ENCODE results near the gene GPSM1.

GPSM1 gene

DNA sequence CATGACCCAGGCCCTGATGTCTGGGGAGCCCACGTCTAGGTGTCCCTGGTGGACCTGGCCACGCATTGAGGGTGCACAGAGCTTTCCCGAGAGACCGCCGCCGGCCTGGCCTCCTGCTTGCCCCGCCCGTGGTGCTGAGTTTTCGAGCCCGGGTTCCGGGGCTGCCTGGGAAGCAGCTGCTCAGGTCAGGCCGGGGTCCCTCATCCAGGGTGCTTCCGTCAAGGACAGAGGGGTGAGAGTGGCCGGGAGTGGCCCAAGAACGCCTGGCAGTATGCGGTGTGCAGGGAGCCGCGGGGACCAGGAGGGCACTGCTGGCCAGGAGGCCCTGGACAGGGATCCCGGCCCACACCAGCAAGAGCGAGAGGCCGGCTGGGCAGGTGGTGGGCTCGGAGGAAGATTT is 43.0 kb upstream of the GPSM1 start:
- Histone ChIP-seq H3K27ac (ENCODE audit: insufficient read depth, low read length, poor library complexity, severe bottlenecking) (no peak overlapping the region), H3K4me1 (ENCODE audit: control insufficient read depth, insufficient read depth, low read length, poor library complexity, severe bottlenecking) (peaks cover 7% of the 10 kb centered on the region), H3K36me3 (ENCODE audit: control insufficient read depth, insufficient read depth, low read length) (no peaks in the 10 kb centered on the region), H3K4me3 (ENCODE audit: insufficient read depth, low read depth, low read length, poor library complexity, severe bottlenecking) (no peak overlapping the region), H3K27me3 (replicated peaks; ENCODE audit: control insufficient read depth, insufficient read depth, low read length, poor library complexity, severe bottlenecking) (peaks cover 7% of the 10 kb centered on the region), H3K9me3 (ENCODE audit: control insufficient read depth, low read length) (no peaks in the 10 kb centered on the region)
- DNase-seq, result no peak

DNA sequence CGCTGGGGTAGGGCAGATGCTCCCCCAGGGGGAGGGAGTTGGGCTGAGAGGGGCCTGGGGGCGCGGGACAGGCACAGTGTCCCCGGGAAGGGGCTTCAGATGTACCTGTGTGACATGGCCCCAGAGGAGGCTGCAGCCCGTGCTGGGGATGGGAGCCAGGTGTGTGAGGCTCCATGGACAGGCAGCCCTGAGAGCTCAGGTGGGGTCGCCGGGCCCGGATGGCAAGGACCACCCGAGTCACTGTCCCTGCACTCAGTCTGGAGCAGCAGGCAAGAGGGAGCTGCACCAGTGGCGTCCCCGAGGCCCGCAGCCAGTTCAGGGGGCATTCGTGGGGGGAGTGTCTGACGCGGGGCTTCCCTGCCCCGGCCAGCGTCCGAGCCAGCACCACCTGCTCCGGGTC is 42.4 kb upstream of the GPSM1 start:
- Histone ChIP-seq H3K4me1 (ENCODE audit: control insufficient read depth, insufficient read depth, low read length, poor library complexity, severe bottlenecking) (peaks cover 7% of the 10 kb centered on the region), H3K4me3 (ENCODE audit: insufficient read depth, low read depth, low read length, poor library complexity, severe bottlenecking) (no peak overlapping the region), H3K9me3 (ENCODE audit: control insufficient read depth, low read length) (no peaks in the 10 kb centered on the region), H3K36me3 (ENCODE audit: control insufficient read depth, insufficient read depth, low read length) (no peaks in the 10 kb centered on the region), H3K27ac (ENCODE audit: insufficient read depth, low read length, poor library complexity, severe bottlenecking) (no peak overlapping the region), H3K27me3 (replicated peaks; ENCODE audit: control insufficient read depth, insufficient read depth, low read length, poor library complexity, severe bottlenecking) (peaks cover 7% of the 10 kb centered on the region)
- DNase-seq, result no peak

DNA sequence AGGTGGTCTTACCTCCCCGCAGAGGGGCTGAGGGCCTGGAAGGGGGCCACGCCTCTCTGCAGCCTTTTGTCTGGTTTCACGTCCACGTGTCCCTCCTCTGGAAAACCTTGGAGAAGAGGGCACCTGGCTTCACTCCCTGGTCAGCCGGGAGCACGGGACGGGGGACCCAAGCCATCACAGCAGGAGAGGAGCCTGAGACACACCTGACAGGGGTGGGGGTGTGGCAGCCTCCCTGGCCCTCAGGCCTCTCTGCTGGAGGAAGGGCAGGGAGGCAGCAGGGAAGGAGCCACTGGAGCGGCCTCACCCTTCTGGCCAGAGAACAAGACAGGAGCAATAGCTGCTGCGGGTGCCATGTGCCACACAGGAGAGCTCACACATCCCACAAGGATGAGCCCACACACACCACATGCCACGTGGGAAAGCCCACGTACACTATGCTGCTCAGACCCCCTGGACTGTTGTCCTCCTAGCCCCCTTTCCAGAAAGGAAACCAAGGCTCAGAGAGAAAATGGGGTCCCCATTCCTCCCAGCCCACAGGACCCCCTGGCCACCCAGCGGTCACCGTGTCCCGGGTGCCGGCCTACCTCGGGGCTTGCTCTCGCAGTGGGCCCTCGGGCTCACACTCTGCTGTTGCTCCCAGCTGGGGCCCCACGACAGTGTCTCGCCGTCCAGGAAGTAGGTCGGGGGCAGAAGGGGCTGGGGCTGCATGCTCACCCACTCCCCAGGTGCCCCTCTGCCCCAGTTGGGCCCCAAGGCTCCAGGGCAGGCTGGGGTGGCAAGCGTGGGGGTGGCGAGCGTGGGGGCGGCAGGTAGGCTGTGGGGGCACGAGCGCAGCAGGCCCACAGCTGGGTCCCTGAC is 41.6 kb upstream of the GPSM1 start:
- peaks cover 7% of the 10 kb centered on the region for H3K27me3 ChIP-seq (replicated peaks; ENCODE audit: control insufficient read depth, insufficient read depth, low read length, poor library complexity, severe bottlenecking)
- H3K9me3 ChIP-seq (ENCODE audit: control insufficient read depth, low read length), result no peaks in the 10 kb centered on the region
- no peak overlapping the region for H3K27ac ChIP-seq (ENCODE audit: insufficient read depth, low read length, poor library complexity, severe bottlenecking)
- no peaks in the 10 kb centered on the region for H3K36me3 ChIP-seq (ENCODE audit: control insufficient read depth, insufficient read depth, low read length)
- no peak overlapping the region for H3K4me3 ChIP-seq (ENCODE audit: insufficient read depth, low read depth, low read length, poor library complexity, severe bottlenecking)
- H3K4me1 ChIP-seq (ENCODE audit: control insufficient read depth, insufficient read depth, low read length, poor library complexity, severe bottlenecking), result peaks cover 7% of the 10 kb centered on the region
- DNase-seq, result no peak

DNA sequence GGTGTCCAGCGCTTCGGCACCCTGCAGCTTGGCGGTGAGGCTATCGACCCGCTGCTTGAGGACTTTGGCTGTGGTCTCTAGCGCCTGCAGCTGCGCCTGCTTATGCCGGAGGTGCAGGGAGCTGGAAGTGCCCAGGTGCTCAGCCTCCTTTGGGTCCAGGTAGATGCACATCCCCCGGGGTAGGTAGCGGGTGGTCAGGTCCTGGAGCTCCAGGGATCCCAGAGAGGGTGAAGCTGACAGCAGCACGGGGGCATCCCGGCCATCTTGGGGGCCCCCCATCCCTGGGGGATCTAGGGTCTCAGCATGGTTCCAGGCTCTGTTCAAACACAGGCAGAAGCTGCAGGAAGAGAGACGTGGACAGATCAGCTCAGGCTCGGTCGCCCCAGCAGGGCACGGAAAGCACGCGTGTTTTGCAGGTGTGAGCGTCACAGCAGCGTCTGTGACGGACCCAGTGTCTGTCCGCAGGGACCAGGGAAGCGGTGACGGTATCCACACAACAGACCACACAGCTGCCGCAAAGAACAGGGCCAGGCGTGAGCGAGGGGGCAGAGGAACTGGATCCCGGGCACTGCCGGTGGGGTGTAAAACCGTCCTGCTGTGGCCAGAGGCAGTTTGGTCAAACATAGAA is 40.9 kb upstream of the GPSM1 start:
- Histone ChIP-seq H3K4me1 (ENCODE audit: control insufficient read depth, insufficient read depth, low read length, poor library complexity, severe bottlenecking) (peaks cover 7% of the 10 kb centered on the region), H3K36me3 (ENCODE audit: control insufficient read depth, insufficient read depth, low read length) (no peaks in the 10 kb centered on the region), H3K27me3 (replicated peaks; ENCODE audit: control insufficient read depth, insufficient read depth, low read length, poor library complexity, severe bottlenecking) (peaks cover 7% of the 10 kb centered on the region), H3K9me3 (ENCODE audit: control insufficient read depth, low read length) (no peaks in the 10 kb centered on the region), H3K4me3 (ENCODE audit: insufficient read depth, low read depth, low read length, poor library complexity, severe bottlenecking) (no peak overlapping the region), H3K27ac (ENCODE audit: insufficient read depth, low read length, poor library complexity, severe bottlenecking) (no peak overlapping the region)
- DNase-seq, result no peak

DNA sequence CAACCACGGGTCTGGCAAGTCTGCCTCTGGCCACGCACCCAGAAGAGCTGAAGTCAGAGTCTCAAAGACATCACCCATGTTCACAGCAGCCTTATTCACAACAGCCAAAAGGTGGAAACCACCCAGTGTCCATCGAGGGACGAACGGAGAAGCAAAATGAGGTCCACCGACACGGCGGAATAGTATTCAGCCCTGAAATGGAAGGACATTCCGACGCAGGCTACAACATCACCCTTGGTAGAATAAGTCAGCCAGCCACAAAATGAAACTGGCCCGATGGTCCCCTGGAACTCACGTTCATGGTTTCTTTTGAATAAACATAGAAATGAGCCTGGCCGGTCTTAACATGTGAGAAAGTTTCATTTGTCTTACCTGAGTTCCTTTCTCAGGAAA is 40.4 kb upstream of the GPSM1 start:
- Histone ChIP-seq H3K36me3 (ENCODE audit: control insufficient read depth, insufficient read depth, low read length) (no peaks in the 10 kb centered on the region), H3K27me3 (replicated peaks; ENCODE audit: control insufficient read depth, insufficient read depth, low read length, poor library complexity, severe bottlenecking) (peaks cover 7% of the 10 kb centered on the region), H3K4me3 (ENCODE audit: insufficient read depth, low read depth, low read length, poor library complexity, severe bottlenecking) (no peak overlapping the region), H3K9me3 (ENCODE audit: control insufficient read depth, low read length) (no peaks in the 10 kb centered on the region), H3K27ac (ENCODE audit: insufficient read depth, low read length, poor library complexity, severe bottlenecking) (no peak overlapping the region), H3K4me1 (ENCODE audit: control insufficient read depth, insufficient read depth, low read length, poor library complexity, severe bottlenecking) (peaks cover 7% of the 10 kb centered on the region)
- DNase-seq, result no peak

DNA sequence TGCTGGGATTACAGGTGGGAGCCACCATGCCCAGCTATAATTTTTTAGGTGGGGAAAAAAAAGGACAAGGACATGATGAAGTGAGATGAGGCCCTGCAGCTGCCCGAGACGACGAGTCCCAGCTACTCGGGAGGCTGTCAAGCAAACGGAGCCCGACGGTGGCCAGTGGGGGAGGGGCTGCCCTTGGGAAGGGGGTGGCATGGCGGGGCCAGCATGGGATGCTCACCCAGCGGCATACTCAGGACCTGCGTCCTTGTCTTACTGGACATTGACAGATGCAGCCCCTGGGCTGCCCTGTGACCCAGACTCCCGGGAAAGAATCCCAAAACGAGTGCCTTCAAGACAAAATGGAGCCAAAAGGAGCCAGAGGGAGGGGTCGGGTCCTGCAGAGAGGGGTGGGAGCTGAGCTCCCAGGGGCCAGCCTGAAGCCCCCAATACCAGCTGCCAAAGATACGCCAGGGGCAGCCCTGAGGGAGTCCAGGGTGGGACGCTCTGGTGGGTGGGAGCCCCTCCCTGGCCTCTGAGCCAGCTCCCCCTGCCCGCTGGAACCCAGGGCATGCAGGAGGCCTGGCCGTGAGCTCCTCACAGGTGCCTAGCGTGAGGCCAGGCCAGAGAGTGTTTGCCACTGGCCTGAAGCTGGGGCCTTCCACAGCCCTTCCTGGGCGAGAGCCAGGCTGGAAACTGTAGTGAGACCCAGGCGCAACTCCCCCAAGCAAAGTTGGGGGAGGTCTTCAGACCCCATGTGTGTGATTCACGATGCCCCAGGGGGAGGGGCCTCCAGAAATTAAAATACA is 39.2 kb upstream of the GPSM1 start:
- Histone ChIP-seq H3K9me3 (ENCODE audit: control insufficient read depth, low read length) (no peaks in the 10 kb centered on the region), H3K27me3 (replicated peaks; ENCODE audit: control insufficient read depth, insufficient read depth, low read length, poor library complexity, severe bottlenecking) (peaks cover 7% of the 10 kb centered on the region), H3K4me1 (ENCODE audit: control insufficient read depth, insufficient read depth, low read length, poor library complexity, severe bottlenecking) (peaks cover 3% of the 10 kb centered on the region), H3K36me3 (ENCODE audit: control insufficient read depth, insufficient read depth, low read length) (no peaks in the 10 kb centered on the region), H3K4me3 (ENCODE audit: insufficient read depth, low read depth, low read length, poor library complexity, severe bottlenecking) (no peak overlapping the region), H3K27ac (ENCODE audit: insufficient read depth, low read length, poor library complexity, severe bottlenecking) (no peak overlapping the region)
- DNase-seq, result no peak

DNA sequence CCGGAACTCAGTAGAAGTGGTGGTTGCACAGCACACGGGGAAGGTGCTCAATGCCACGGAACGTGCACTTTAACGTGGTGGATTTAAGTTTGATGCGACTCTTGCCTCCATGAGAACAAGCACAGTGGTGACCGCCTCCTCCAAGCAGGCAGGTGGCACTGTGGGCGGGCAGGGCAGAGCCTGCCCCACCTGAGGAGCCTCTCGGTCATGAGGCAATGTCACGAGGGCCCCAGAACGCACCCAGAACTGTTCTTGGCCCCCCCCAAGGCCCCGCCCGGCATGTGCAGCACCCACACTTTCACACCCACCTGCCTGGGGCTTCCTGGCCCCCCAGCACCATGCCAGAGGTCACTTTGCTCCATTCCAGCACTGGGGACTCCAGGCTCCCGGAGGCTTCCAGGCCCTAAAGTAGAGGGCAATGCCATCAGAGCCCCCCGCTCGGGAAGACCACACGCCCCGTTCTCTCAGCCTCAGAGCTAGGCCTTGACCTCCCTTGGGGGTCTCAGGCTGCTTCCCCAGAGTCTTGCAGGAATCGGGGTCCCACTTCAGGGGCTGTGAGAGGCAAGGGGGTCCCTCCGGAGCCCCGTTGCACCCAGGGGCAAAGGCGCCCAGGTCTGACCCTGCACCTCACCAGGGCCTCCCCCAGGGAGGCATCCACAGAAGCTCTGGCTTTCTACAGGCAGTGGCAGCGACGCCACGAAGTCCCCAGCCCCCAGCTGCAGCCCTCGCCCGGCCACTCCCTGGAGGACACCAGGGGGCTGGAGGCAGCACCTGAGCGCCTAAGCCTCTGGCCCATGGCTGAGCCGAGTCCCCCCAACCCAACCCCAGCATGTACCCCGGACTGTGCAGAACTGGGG is 37.5 kb upstream of the GPSM1 start:
- Histone ChIP-seq H3K27ac (ENCODE audit: insufficient read depth, low read length, poor library complexity, severe bottlenecking) (no peak overlapping the region), H3K4me1 (ENCODE audit: control insufficient read depth, insufficient read depth, low read length, poor library complexity, severe bottlenecking) (no peaks in the 10 kb centered on the region), H3K36me3 (ENCODE audit: control insufficient read depth, insufficient read depth, low read length) (no peaks in the 10 kb centered on the region), H3K9me3 (ENCODE audit: control insufficient read depth, low read length) (no peaks in the 10 kb centered on the region), H3K27me3 (replicated peaks; ENCODE audit: control insufficient read depth, insufficient read depth, low read length, poor library complexity, severe bottlenecking) (no peaks in the 10 kb centered on the region), H3K4me3 (ENCODE audit: insufficient read depth, low read depth, low read length, poor library complexity, severe bottlenecking) (no peak overlapping the region)
- DNase-seq, result no peak

DNA sequence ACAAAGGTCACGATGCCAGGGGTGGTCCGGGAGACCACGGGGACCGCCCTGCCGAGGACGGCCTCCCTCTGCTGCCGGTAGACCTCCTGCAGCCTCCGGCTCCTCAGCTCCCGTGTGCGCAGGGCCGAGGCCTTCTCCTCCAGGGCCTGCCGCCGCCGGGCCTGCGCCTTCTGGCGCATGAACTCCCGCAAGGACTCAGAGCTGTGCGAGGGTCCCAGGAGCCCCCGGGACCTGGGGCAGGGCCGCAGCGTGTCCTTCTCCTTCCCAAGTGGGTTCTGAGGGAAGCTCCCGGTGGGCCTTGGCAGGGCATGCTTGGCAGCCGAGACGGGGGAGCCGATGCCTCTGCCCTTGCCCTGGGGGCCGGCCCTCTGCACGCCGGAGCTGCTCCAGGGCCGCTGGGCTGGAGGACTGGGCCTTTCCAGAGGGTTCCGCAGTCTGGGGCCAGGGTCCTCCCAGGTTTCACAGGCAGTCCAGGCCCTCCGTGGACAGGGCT is 36.8 kb upstream of the GPSM1 start:
- H3K4me1 ChIP-seq (ENCODE audit: control insufficient read depth, insufficient read depth, low read length, poor library complexity, severe bottlenecking), result no peaks in the 10 kb centered on the region
- H3K27me3 ChIP-seq (replicated peaks; ENCODE audit: control insufficient read depth, insufficient read depth, low read length, poor library complexity, severe bottlenecking), result no peaks in the 10 kb centered on the region
- no peaks in the 10 kb centered on the region for H3K9me3 ChIP-seq (ENCODE audit: control insufficient read depth, low read length)
- H3K4me3 ChIP-seq (ENCODE audit: insufficient read depth, low read depth, low read length, poor library complexity, severe bottlenecking), result no peak overlapping the region
- H3K36me3 ChIP-seq (ENCODE audit: control insufficient read depth, insufficient read depth, low read length), result no peaks in the 10 kb centered on the region
- DNase-seq, result no peak
- H3K27ac ChIP-seq (ENCODE audit: insufficient read depth, low read length, poor library complexity, severe bottlenecking), result no peak overlapping the region

DNA sequence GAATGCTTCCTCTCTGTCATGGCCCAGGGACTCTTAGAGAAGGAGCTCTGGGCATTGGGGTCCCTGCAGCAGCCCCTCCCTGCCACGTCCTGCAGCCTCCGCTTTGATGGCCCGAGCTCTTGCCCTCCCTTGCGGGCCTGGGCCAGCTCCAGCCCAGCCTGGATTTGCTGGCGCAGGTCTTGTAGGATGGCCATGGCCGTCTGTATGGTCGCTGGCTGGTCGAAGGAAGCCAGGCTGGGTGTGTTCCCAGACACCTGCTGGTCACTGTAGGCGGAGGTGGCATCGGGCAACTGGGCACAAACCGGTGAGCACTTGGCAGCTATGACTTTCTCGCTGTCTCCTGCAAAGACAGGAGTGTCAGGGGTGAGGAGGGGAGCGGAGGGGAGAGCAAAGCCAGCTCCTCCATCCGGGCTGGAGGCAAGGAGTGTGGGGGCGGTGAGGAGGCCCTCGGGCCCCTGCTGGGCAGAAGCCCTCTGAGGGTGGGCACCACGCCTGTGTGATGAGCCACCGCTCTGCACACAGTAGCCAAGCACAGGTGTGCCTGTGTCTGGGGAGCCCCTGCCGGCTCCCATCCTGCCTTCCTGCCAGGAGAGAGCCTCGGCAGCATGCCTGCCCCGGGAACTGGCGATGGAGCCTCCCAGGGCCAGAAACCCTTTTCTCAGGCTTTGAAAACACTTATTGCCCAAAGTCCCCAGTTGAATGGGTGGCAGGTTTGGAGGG is 35.9 kb upstream of the GPSM1 start:
- H3K36me3 ChIP-seq (ENCODE audit: control insufficient read depth, insufficient read depth, low read length), result no peaks in the 10 kb centered on the region
- no peaks in the 10 kb centered on the region for H3K4me1 ChIP-seq (ENCODE audit: control insufficient read depth, insufficient read depth, low read length, poor library complexity, severe bottlenecking)
- no peaks in the 10 kb centered on the region for H3K9me3 ChIP-seq (ENCODE audit: control insufficient read depth, low read length)
- no peak overlapping the region for H3K27ac ChIP-seq (ENCODE audit: insufficient read depth, low read length, poor library complexity, severe bottlenecking)
- H3K4me3 ChIP-seq (ENCODE audit: insufficient read depth, low read depth, low read length, poor library complexity, severe bottlenecking), result no peak overlapping the region
- DNase-seq, result no peak
- no peaks in the 10 kb centered on the region for H3K27me3 ChIP-seq (replicated peaks; ENCODE audit: control insufficient read depth, insufficient read depth, low read length, poor library complexity, severe bottlenecking)
